Activated CD8-positive, alpha-beta T cell treated with anti-CD3 and anti-CD28 coated beads, Interleukin-2, amount 10 ng/mL, durations not matched to agents 7 days and 5 days (primary cell): Measurements from ENCODE around the gene KLHL10. TPM values are rescaled to one million over a fixed set of nuclear protein-coding genes. Genes with fewer than 3 reads are reported as not detected.

Experiments
- ATAC-seq: fragments of 150-1000 bp; cut with Tn5 transposase; one replicate; pipeline ENCODE4 v1.10.0; 2021; ENCODE audit warnings: moderate library complexity
- CTCF ChIA-PET: fragments of 350-600 bp; sonication (Branson Sonifier 250); formaldehyde crosslinking; loops from one replicate; lab custom pipeline; 2021; ENCODE audit warnings: antibody characterized with exemption; lab: Charles Lee
- POLR2A ChIA-PET: fragments of 350-600 bp; sonication (Branson Sonifier 250); formaldehyde crosslinking; loops from one replicate; lab custom pipeline; 2021; ENCODE audit warnings: antibody characterized with exemption; lab: Charles Lee
- DNase-seq: peaks from one replicate; pipeline ENCODE4 v3.0.0-alpha.2; 2020
- H3K27ac Mint-ChIP-seq: one replicate; pipeline ENCODE4 v1.8.0; 2021; ENCODE audit warnings: mild to moderate bottlenecking, mixed read lengths
- H3K27me3 Mint-ChIP-seq: one replicate; pipeline ENCODE4 v1.8.0; 2021; ENCODE audit warnings: low read depth, mixed read lengths
- H3K36me3 Mint-ChIP-seq: one replicate; pipeline ENCODE4 v1.8.0; 2021; ENCODE audit warnings: low read depth, mixed read lengths
- H3K4me1 Mint-ChIP-seq: one replicate; pipeline ENCODE4 v1.8.0; 2021; ENCODE audit warnings: low read depth, mixed read lengths
- H3K4me3 Mint-ChIP-seq: one replicate; pipeline ENCODE4 v1.8.0; 2021; ENCODE audit warnings: mild to moderate bottlenecking, mixed read lengths
- H3K9me3 Mint-ChIP-seq: one replicate; pipeline ENCODE4 v1.8.0; 2022; ENCODE audit warnings: mixed read lengths; ENCODE audit not compliant: insufficient read depth
- total RNA-seq, 2 experiments: library from RNA; stranded (reverse); gene quantifications; one replicate each; pipeline ENCODE4 v1.2.3, GENCODE V29; 2021

The KLHL10 gene
- not detected for total RNA-seq

GRCh38 chr17:41837761-41838538, at the start of gene KLHL10:
TSS of gene KLHL10 (plus strand) at chr17:41837825. CDS start at chr17:41837933, 108 bp downstream.
- H3K4me1 Mint-ChIP-seq = peaks cover 14% of the 10 kb centered on the region
- no peaks in the 10 kb centered on the region for H3K9me3 Mint-ChIP-seq
- peak within 1 kb of the TSS; percentile 75 for H3K4me3 Mint-ChIP-seq
- DNase-seq (no peak), ATAC-seq (no peak)
- no peak within 1 kb of the TSS for H3K27ac Mint-ChIP-seq
- no peaks in the 10 kb centered on the region for H3K36me3 Mint-ChIP-seq
- ChIA-PET POLR2A (interaction anchor here (1.0 kb wide), 1 partner anchor 28 kb away, joined by 3 read pairs; the partner anchor contains the start of gene KLHL11), CTCF (interaction anchor here (1.2 to 1.7 kb wide), 2 partner anchors 27 to 100 kb away, joined by 4 to 7 read pairs; partner anchors contain the start of gene P3H4)
- no peaks in the 10 kb centered on the region for H3K27me3 Mint-ChIP-seq

- DNase-seq (no peak), ATAC-seq (no peak)
- ChIA-PET POLR2A (no interaction called here), CTCF (no interaction called here)
- Mint-ChIP-seq H3K36me3 (no peaks in the 10 kb centered on the region), H3K27me3 (peaks cover 8% of the 10 kb centered on the region), H3K4me3 (no peak overlapping the region), H3K9me3 (no peaks in the 10 kb centered on the region), H3K27ac (no peak overlapping the region), H3K4me1 (peaks cover 11% of the 10 kb centered on the region)
These were observed 44.5 kb upstream of the KLHL10 start for GRCh38 chr17:41792845-41793783.

DNA sequence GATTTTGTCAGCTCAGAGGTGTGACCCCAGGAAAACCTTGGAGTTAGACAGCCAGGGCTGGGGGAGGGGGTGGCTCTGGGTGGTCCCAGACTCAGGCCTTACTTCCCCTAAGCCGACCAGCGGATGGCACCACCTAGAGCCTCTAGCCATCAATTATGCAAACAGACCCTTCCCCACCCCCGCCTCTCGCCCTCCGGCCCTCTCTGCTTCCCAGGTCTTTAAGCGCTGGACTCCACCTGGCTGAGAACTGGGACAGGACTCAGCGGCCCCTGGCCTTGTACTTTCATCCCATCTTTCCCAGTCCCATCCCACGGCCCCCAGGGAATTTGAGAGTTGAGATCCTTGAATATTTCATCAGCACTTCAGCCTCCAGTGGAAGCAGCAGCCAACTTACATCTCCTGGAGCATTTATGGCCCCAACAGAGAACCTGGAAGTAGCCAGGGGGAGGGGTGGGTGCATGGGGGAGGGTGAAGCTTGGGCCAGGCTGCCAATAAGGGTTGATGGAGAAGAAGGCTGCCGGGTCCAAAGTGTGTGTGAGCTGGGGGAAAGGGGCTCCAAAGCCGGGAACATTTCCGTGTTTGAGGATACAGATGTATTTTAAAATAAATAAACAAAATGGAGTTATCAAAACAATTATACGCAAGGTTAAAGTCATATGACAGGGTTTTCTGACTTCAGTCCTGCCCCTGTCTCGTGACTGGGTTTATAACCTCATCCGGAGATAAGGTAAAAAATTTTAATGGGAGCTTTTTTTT, 43.7 kb upstream of the KLHL10 start:
- no peak for DNase-seq
- no peak for ATAC-seq
- CTCF ChIA-PET = interaction anchor here (1.2 kb wide), 1 partner anchor 8 kb away, joined by 3 read pairs; no protein-coding TSS in a partner anchor
- POLR2A ChIA-PET = no interaction called here
- H3K27ac Mint-ChIP-seq = no peak overlapping the region
- no peaks in the 10 kb centered on the region for H3K36me3 Mint-ChIP-seq
- H3K9me3 Mint-ChIP-seq = no peaks in the 10 kb centered on the region
- H3K4me3 Mint-ChIP-seq = no peak overlapping the region
- H3K4me1 Mint-ChIP-seq = peaks cover 4% of the 10 kb centered on the region
- peaks cover 5% of the 10 kb centered on the region for H3K27me3 Mint-ChIP-seq

GRCh38 chr17:41794540-41794975, 43.1 kb upstream of the KLHL10 start:
- CTCF ChIA-PET = interaction anchor here (1.2 kb wide), 1 partner anchor 9 kb away, joined by 3 read pairs; no protein-coding TSS in a partner anchor
- ATAC-seq = no peak
- DNase-seq = no peak
- POLR2A ChIA-PET = no interaction called here
- Mint-ChIP-seq H3K9me3 (no peaks in the 10 kb centered on the region), H3K36me3 (no peaks in the 10 kb centered on the region), H3K4me1 (peaks cover 4% of the 10 kb centered on the region), H3K27me3 (peaks cover 5% of the 10 kb centered on the region), H3K27ac (no peak overlapping the region), H3K4me3 (no peak overlapping the region)

GRCh38 chr17:41796121-41796895, 41.3 kb upstream of the KLHL10 start:
- Mint-ChIP-seq H3K36me3 (no peaks in the 10 kb centered on the region), H3K9me3 (no peaks in the 10 kb centered on the region), H3K4me3 (no peak overlapping the region), H3K4me1 (peaks cover under 1% of the 10 kb centered on the region), H3K27ac (no peak overlapping the region), H3K27me3 (no peaks in the 10 kb centered on the region)
- POLR2A ChIA-PET = no interaction called here
- DNase-seq = no peak
- CTCF ChIA-PET = interaction anchor here (1.1 to 1.5 kb wide), 3 partner anchors 10 to 100 kb away, joined by 3 to 6 read pairs (median 4); partner anchors contain the start of gene JUP
- no peak for ATAC-seq

- H3K9me3 Mint-ChIP-seq = no peaks in the 10 kb centered on the region
- H3K27ac Mint-ChIP-seq = no peak overlapping the region
- POLR2A ChIA-PET = no interaction called here
- peaks cover 5% of the 10 kb centered on the region for H3K4me1 Mint-ChIP-seq
- ATAC-seq = no peak
- no peak for DNase-seq
- no peaks in the 10 kb centered on the region for H3K27me3 Mint-ChIP-seq
- no peak overlapping the region for H3K4me3 Mint-ChIP-seq
- CTCF ChIA-PET = interaction anchor here (1.5 kb wide), 1 partner anchor 11 kb away, joined by 6 read pairs; the partner anchor contains the start of gene JUP
- H3K36me3 Mint-ChIP-seq = no peaks in the 10 kb centered on the region
These were observed 40.2 kb upstream of the KLHL10 start for GRCh38 chr17:41797377-41797776.

DNA sequence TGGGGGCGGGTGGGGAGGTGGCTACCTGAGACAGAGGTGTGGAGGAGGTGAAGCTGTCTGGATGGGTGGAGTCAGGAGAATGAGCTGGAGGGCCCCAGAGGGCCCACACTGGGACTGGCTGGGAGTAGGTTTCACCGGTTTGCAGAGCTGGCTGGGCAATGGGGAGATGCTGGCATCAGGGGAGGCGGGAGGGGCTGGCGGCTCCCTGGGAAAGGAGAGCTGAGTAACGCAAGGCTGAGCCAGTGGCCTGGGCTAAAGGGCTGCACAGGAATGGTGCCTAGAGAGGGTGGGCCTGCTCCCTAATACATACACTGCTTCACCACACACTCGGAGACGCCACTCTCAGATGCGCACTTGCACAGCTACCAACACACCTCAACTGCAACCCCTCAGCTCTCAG, 38.3 kb upstream of the KLHL10 start:
- no peaks in the 10 kb centered on the region for H3K9me3 Mint-ChIP-seq
- no peak for ATAC-seq
- H3K27me3 Mint-ChIP-seq = no peaks in the 10 kb centered on the region
- no peaks in the 10 kb centered on the region for H3K36me3 Mint-ChIP-seq
- no peak for DNase-seq
- H3K4me1 Mint-ChIP-seq = peaks cover 5% of the 10 kb centered on the region
- H3K27ac Mint-ChIP-seq = no peak overlapping the region
- ChIA-PET CTCF (interaction anchor here (1.8 to 2.1 kb wide), 3 partner anchors 11 to 62 kb away, joined by 6 to 15 read pairs (median 10); partner anchors contain the start of gene JUP), POLR2A (interaction anchor here (1.2 kb wide), 1 partner anchor 60 kb away, joined by 3 read pairs; no protein-coding TSS in a partner anchor)
- no peak overlapping the region for H3K4me3 Mint-ChIP-seq

GRCh38 chr17:41800601-41801373, 36.8 kb upstream of the KLHL10 start:
- POLR2A ChIA-PET = interaction anchor here (0.9 kb wide), 1 partner anchor 63 kb away, joined by 3 read pairs; no protein-coding TSS in a partner anchor
- Mint-ChIP-seq H3K36me3 (no peaks in the 10 kb centered on the region), H3K27me3 (no peaks in the 10 kb centered on the region), H3K4me1 (peaks cover 5% of the 10 kb centered on the region), H3K27ac (no peak overlapping the region), H3K9me3 (no peaks in the 10 kb centered on the region), H3K4me3 (no peak overlapping the region)
- no peak for DNase-seq
- CTCF ChIA-PET = interaction anchor here (0.6 to 2.4 kb wide), 15 partner anchors 10 to 86 kb away, joined by 3 to 37 read pairs (median 6); partner anchors contain the start of genes HAP1, JUP, KLHL11 and P3H4
- ATAC-seq = peak; percentile 29

- CTCF ChIA-PET = interaction anchor here (0.6 to 2.4 kb wide), 18 partner anchors 10 to 113 kb away, joined by 3 to 37 read pairs (median 5); partner anchors contain the start of genes HAP1, JUP, KLHL11 and P3H4
- Mint-ChIP-seq H3K36me3 (no peaks in the 10 kb centered on the region), H3K4me3 (no peak overlapping the region), H3K4me1 (peaks cover 5% of the 10 kb centered on the region), H3K27me3 (no peaks in the 10 kb centered on the region), H3K27ac (no peak overlapping the region), H3K9me3 (no peaks in the 10 kb centered on the region)
- POLR2A ChIA-PET = interaction anchor here (0.6 to 0.9 kb wide), 2 partner anchors 10 to 64 kb away, joined by 3 read pairs; no protein-coding TSS in a partner anchor
- ATAC-seq (peak; percentile 84), DNase-seq (peak; percentile 82)
These were observed 36.0 kb upstream of the KLHL10 start for GRCh38 chr17:41801374-41802271.
